NB4 (cell line): ENCODE measurements around the gene LYPD6B.

ENCODE experiments used
- DNase-seq: peaks from one replicate; pipeline ENCODE4 v3.0.0; 2010; ENCODE audit warnings: low read depth
- H3K4me3 ChIP-seq: one replicate; pipeline ENCODE4 v1.5.1; 2011; ENCODE audit warnings: mild to moderate bottlenecking, low read depth, low read length, moderate library complexity
- MYC ChIP-seq: IDR thresholded peaks from 2 replicates; pipeline ENCODE4 v1.6.1; 2011; ENCODE audit warnings: low read depth, low read length
- POLR2A ChIP-seq: IDR thresholded peaks from 2 replicates; pipeline ENCODE4 v1.6.1; 2011; ENCODE audit warnings: mild to moderate bottlenecking; ENCODE audit not compliant: insufficient read length; ENCODE audit errors: extremely low read depth
- TF ChIP-seq, protein P1 (sequence below): IDR thresholded peaks from 2 replicates; pipeline ENCODE4 v1.6.1; 2011; ENCODE audit warnings: low read depth, low read length
- TF ChIP-seq, protein P2 (sequence below): IDR thresholded peaks from one replicate; pipeline ENCODE4 v1.5.1; 2012; ENCODE audit warnings: low read depth, low read length

The LYPD6B gene

DNA sequence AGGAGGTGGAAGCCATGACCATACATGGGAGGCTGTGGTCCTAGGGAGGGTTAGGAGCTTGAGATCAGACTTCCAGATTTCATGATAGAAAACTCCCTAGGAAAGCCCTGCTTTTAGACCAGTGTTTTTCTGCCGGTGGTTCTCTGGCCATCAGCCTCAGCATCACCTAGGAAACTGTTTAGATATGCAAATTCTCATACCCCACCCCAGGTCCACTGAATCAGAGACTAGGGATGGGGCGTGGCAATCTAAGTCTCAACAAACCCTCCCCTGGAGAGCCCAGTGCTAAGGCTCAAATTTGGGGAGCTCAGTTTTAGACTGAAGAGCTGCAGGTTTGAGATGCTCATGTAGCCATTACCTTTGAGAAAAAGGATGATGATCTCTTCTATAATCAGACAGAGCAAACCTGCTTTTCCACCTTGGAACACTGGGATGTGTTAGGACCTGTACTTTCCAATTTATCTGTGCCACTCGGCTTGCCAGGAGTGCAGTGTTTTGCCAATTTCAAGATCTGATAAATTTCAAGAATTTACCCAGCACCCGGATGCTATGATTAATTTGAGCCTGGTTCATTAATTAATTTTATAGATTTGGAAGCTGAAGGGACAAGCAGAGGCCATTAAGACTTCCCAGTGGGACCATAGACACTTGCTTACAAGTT, 31.5 kb upstream of the LYPD6B start:
- TF ChIP-seq, protein P1, sequence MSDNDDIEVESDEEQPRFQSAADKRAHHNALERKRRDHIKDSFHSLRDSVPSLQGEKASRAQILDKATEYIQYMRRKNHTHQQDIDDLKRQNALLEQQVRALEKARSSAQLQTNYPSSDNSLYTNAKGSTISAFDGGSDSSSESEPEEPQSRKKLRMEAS = no peak
- TF ChIP-seq, protein P2, sequence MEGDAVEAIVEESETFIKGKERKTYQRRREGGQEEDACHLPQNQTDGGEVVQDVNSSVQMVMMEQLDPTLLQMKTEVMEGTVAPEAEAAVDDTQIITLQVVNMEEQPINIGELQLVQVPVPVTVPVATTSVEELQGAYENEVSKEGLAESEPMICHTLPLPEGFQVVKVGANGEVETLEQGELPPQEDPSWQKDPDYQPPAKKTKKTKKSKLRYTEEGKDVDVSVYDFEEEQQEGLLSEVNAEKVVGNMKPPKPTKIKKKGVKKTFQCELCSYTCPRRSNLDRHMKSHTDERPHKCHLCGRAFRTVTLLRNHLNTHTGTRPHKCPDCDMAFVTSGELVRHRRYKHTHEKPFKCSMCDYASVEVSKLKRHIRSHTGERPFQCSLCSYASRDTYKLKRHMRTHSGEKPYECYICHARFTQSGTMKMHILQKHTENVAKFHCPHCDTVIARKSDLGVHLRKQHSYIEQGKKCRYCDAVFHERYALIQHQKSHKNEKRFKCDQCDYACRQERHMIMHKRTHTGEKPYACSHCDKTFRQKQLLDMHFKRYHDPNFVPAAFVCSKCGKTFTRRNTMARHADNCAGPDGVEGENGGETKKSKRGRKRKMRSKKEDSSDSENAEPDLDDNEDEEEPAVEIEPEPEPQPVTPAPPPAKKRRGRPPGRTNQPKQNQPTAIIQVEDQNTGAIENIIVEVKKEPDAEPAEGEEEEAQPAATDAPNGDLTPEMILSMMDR = no peak
- TF ChIP-seq MYC (no peak), POLR2A (no peak)
- no peak overlapping the region for H3K4me3 ChIP-seq
- no peak for DNase-seq

DNA sequence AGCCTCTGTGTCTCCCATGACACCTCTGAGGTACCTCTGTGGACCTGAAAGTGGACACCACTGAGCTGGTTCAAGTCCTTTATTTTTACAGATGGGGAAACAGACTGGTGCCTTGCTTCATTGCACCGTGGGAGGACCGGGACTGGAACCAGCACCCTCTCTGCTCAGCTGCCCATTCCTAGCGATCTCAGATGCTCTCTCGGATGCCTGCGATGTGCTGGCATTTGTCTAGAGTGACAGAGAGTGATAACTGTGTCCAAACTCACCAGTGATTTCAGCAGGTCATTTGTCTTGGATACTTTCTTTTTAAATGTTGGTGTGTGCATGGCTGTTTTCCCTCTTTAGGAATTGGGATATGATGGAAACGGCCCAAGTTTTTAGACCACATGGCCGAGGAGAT, 30.1 kb upstream of the LYPD6B start:
- H3K4me3 ChIP-seq = no peak overlapping the region
- TF ChIP-seq POLR2A (no peak), MYC (no peak)
- TF ChIP-seq, protein P1 = no peak
- TF ChIP-seq, protein P2 = no peak
- DNase-seq = no peak

DNA sequence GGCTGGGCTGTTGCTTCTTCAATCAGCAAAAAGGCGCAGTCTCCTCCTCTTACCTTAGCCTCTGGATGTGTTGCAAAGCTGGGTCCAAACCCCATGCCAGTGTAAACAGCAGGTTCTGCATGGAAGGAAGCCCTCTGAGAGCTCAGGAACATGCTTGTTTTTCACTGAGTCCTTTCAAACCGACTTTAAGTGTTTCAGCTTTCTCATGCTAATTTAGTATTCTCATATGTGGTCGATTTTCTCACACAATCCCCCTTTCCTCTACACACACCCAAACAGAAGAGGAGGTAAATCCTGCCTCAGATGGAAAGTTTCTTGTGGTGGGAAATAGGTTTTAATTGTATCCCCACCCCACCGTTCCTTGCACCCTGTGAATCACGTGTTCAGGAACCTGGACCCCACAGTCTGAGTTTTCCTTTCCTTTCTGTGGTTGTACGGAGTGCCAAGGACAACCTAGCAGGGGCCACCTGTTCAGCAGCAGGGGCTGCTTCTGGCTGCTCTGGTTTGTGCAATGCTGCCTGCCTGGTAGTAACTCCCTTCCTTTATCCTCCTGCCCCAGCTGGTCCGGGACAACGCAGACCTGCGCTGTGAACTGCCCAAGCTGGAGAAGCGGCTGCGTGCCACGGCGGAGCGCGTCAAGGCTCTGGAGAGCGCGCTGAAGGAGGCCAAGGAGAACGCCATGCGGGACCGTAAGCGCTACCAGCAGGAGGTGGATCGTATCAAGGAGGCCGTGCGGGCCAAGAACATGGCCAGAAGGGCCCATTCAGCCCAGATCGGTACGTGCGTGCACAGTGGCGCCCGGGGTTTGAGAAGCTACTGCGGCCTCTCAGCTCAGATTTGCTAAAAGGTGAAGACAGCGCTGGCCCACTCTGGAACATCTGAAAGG, 28.7 kb upstream of the LYPD6B start:
- no peak overlapping the region for H3K4me3 ChIP-seq
- DNase-seq = no peak
- TF ChIP-seq MYC = no peak
- TF ChIP-seq, protein P2 = no peak

DNA sequence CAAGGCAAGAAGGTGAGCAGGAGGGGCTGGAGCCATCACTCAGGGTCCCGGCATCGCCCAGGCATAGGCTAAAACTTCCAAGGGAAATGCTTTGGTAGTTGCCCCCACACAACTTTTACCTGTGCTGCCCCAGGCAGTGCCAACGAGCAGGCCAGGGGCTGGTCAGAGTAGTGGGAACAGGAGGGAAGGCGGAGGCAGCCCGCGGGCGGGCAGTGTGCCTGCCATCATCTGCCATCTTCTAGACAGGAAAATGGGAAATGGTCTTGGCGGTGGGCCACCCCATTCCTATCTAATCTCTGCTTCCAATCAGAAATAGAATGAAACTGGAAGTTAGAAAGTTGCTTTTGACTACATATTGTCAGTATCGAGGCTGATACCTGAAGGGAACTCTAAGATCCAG, 26.0 kb upstream of the LYPD6B start:
- no peak for DNase-seq
- TF ChIP-seq, protein P1 = no peak
- TF ChIP-seq MYC (no peak), POLR2A (no peak)
- TF ChIP-seq, protein P2 = no peak
- H3K4me3 ChIP-seq = no peak overlapping the region

DNA sequence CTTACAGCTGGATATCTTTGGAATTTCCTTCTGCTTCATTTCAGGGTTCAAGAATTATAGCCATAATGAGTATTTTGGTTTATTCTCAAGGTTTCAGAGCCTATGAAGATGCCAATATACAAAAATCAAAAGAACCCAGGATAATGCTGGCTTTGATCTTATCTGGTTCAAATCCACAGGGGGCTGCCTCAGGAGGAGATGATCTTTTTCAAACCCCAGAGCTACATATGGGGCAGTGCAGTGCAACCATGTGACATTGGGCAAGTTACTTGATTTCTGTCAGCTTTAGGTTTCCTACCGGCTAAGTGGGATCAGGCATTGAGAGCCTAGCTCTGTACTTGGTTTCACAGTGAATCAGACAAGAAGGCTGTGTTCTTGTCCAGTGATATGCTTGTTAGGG, 23.0 kb upstream of the LYPD6B start:
- TF ChIP-seq, protein P2 = no peak
- TF ChIP-seq MYC (no peak), POLR2A (no peak)
- TF ChIP-seq, protein P1 = no peak
- DNase-seq = no peak

More for the DNA sequence above, 23.0 kb upstream of the LYPD6B start:
- H3K4me3 ChIP-seq = no peak overlapping the region
